OCI-LY1 (cell line): ENCODE data around the gene BPNT1.
"Not testable (repeated sequence)": the region's sequence is repeated elsewhere in the genome, so short reads cannot be mapped to it uniquely, and the experiment has no call there.

Experiments used
- EZH2 ChIP-seq: fragments of 200-600 bp; sonication (generic), shearing (Covaris generic); IDR thresholded peaks from 2 replicates; pipeline ENCODE4 v1.8.0; 2017; ENCODE audit warnings: borderline replicate concordance, mixed run types, mild to moderate bottlenecking, antibody characterized with exemption, low read length, moderate library complexity, mixed read lengths
- TF ChIP-seq, protein P1 (sequence below): fragments of 200-600 bp; sonication (generic), shearing (Covaris generic); IDR thresholded peaks from 2 replicates; pipeline ENCODE4 v1.5.1; 2017; ENCODE audit warnings: mild to moderate bottlenecking, antibody characterized with exemption, low read length, moderate library complexity, mixed read lengths

DNA sequence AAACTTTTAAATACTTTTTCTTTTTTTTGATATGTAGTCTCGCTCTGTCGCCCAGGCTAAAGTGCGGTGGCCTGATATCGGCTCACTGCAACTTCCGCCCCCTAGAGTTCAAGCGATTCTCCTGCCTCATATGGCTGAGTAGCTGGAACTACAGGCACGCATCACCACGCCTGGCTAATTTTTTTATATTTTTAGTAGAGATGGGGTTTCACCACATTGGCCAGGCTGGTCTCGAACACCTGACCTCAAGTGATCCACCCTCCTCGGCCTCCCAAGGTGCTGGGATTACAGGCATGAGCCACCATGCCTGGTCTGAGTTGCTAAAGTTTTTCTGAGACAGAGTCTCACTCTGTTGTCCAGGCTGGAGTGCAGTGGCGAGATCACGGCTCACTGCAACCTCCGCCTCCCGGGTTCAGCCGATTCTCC, 3.3 kb downstream of the BPNT1 start:
- TF ChIP-seq, protein P1, sequence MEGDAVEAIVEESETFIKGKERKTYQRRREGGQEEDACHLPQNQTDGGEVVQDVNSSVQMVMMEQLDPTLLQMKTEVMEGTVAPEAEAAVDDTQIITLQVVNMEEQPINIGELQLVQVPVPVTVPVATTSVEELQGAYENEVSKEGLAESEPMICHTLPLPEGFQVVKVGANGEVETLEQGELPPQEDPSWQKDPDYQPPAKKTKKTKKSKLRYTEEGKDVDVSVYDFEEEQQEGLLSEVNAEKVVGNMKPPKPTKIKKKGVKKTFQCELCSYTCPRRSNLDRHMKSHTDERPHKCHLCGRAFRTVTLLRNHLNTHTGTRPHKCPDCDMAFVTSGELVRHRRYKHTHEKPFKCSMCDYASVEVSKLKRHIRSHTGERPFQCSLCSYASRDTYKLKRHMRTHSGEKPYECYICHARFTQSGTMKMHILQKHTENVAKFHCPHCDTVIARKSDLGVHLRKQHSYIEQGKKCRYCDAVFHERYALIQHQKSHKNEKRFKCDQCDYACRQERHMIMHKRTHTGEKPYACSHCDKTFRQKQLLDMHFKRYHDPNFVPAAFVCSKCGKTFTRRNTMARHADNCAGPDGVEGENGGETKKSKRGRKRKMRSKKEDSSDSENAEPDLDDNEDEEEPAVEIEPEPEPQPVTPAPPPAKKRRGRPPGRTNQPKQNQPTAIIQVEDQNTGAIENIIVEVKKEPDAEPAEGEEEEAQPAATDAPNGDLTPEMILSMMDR = peak; percentile 52; the same call in 1 of the 2 replicates
- TF ChIP-seq EZH2 = not testable (repeated sequence)
